Left cardiac atrium (tissue), 4 donors: ENCODE data around the gene TBRG4. TPM values are rescaled to one million over a fixed set of nuclear protein-coding genes. Genes with fewer than 3 reads are reported as not detected.
A peak's percentile ranks its signal among the peaks of the same experiment; 100 is the strongest.
"Not testable (repeated sequence)": the region's sequence is repeated elsewhere in the genome, so short reads cannot be mapped to it uniquely, and the experiment has no call there.

Experiments
- ATAC-seq, 2 donors: fragments of 200-7000 bp; cut with Tn5 transposase; one replicate each; pipeline ENCODE4 v1.9.1; 2020; ENCODE audit warnings: mild to moderate bottlenecking in 2 of 2, moderate library complexity in 2 of 2
- DNase-seq: peaks from one replicate; pipeline ENCODE4 v3.0.0-alpha.2; 2020
- intact Hi-C, 2 donors: fragments of 100-400 bp; cut with DNase I; formaldehyde crosslinking; loops; one replicate each; pipeline versions ENCODE4 v1.14.1 to v1.15.1; 2022 to 2023
- total RNA-seq, 2 donors: library from RNA; stranded (reverse); fragmentation: NEBNext Ultra II Directional; extraction: Animal tissue kit (Norgen Biotek cat#: 25700); gene quantifications; one replicate each; pipeline ENCODE4 v1.2.1, GENCODE V29; 2021
- donor health status: DM: no; HTN: yes; CAD: no.
- donor health status: DM: no; HTN: yes; CAD: no; lungs with severe emphysema.
- donor health status: DM: yes; HTN: yes; CAD: no.
- donor health status: Dilated cardiomyopathy.

The TBRG4 gene
- total RNA-seq, 2 donors from 2014 or later: 59.0 to 66.9 TPM

- intact Hi-C loops: no loop called here
- ATAC-seq (no peak), DNase-seq (no peak)
Measured at GRCh38 chr7:45125193-45125904, 13.9 kb upstream of the TBRG4 start.

GRCh38 chr7:45123913-45124710 lies 12.6 kb upstream of the TBRG4 start:
- ATAC-seq: no peak
- no peak for DNase-seq
- intact Hi-C loops: no loop called here

- intact Hi-C loops: no loop called here
- no peak for DNase-seq
- no peak for ATAC-seq
Measured at GRCh38 chr7:45122975-45123860, 11.7 kb upstream of the TBRG4 start.

GRCh38 chr7:45119550-45119949 lies 8.1 kb upstream of the TBRG4 start:
- ATAC-seq (no peak), DNase-seq (no peak)
- intact Hi-C loops: no loop called here

- intact Hi-C loops: no loop called here
- ATAC-seq (no peak), DNase-seq (no peak)
Measured at GRCh38 chr7:45118889-45119331, 7.4 kb upstream of the TBRG4 start.

- intact Hi-C loops: no loop called here
- ATAC-seq (no peak), DNase-seq (no peak)
Measured at GRCh38 chr7:45118292-45118691, 6.8 kb upstream of the TBRG4 start.

- intact Hi-C loops: no loop called here
- ATAC-seq (no peak), DNase-seq (no peak)
Measured at GRCh38 chr7:45117582-45117981, 6.1 kb upstream of the TBRG4 start.

GRCh38 chr7:45116048-45116447 lies 4.6 kb upstream of the TBRG4 start:
- DNase-seq (no peak), ATAC-seq (no peak)
- intact Hi-C loops: no loop called here

- intact Hi-C loops: no loop called here
- DNase-seq: no peak
- ATAC-seq: no peak
Measured at GRCh38 chr7:45114926-45115325, 3.4 kb upstream of the TBRG4 start.

- ATAC-seq, DNase-seq, intact Hi-C loops: not testable (repeated sequence)
Measured at GRCh38 chr7:45114257-45114656, 2.8 kb upstream of the TBRG4 start.

GRCh38 chr7:45112648-45113047 lies 1.2 kb upstream of the TBRG4 start:
- DNase-seq (no peak), ATAC-seq (no peak)
- intact Hi-C loops: no loop called here

- DNase-seq: no peak
- ATAC-seq: no peak
- intact Hi-C loops: no loop called here
Measured at GRCh38 chr7:45108863-45109262, 2.6 kb downstream of the TBRG4 start.

- DNase-seq: no peak
- ATAC-seq: no peak
- intact Hi-C loops: no loop called here
Measured at GRCh38 chr7:45107356-45107755, 4.1 kb downstream of the TBRG4 start.

- no peak for DNase-seq
- no peak for ATAC-seq
- intact Hi-C loops: no loop called here
Measured at GRCh38 chr7:45106820-45107219, 4.7 kb downstream of the TBRG4 start.

- no peak for DNase-seq
- intact Hi-C loops: no loop called here
- ATAC-seq: peak in 1 of 2 donors; percentile 36
Measured at GRCh38 chr7:45105588-45106188, 5.8 kb downstream of the TBRG4 start.

- DNase-seq: no peak
- no peak for ATAC-seq
- intact Hi-C loops: no loop called here
Measured at GRCh38 chr7:45104844-45105587, 6.5 kb downstream of the TBRG4 start.

- intact Hi-C loops: no loop called here
- ATAC-seq: no peak
- no peak for DNase-seq
Measured at GRCh38 chr7:45103958-45104843, 7.3 kb downstream of the TBRG4 start.
